Heart left ventricle (tissue), 16 donors: ENCODE results near the gene TMIGD3. TPM values are rescaled to one million over a fixed set of nuclear protein-coding genes. Genes with fewer than 3 reads are reported as not detected.

Experiments used
- ATAC-seq, 4 donors: fragments of 200-7000 bp; cut with Tn5 transposase; one replicate each; pipeline ENCODE4 v1.9.1; 2020 to 2022; ENCODE audit warnings: moderate library complexity in 4 of 4, mild to moderate bottlenecking in 3 of 4, moderate number of reproducible peaks in 1 of 4
- DNase-seq, 5 donors: peaks; one replicate each; pipeline ENCODE4 v3.0.0-alpha.2; 2020
- H3K27ac ChIP-seq, 12 donors: fragments of 200-600 bp; sonication (generic) in 4 of 12; one replicate each; pipeline versions ENCODE4 v1.5.0 to v1.8.0; 2016 to 2022; ENCODE audit warnings: mild to moderate bottlenecking in 2 of 12
- H3K27me3 ChIP-seq, 9 donors: fragments of 200-600 bp; sonication (generic) in 2 of 9; one replicate each; pipeline versions ENCODE4 v1.5.1 to v1.8.0; 2016 to 2022; ENCODE audit warnings: mild to moderate bottlenecking in 3 of 9
- H3K36me3 ChIP-seq, 9 donors: fragments of 200-600 bp; sonication (generic) in 2 of 9; one replicate each; pipeline versions ENCODE4 v1.5.0 to v1.8.0; 2018 to 2022; ENCODE audit warnings: mild to moderate bottlenecking in 2 of 9
- H3K4me1 ChIP-seq, 12 donors: fragments of 200-600 bp; sonication (generic) in 4 of 12; one replicate each; pipeline versions ENCODE4 v1.5.0 to v1.8.0; 2016 to 2022; ENCODE audit warnings: mild to moderate bottlenecking in 3 of 12
- H3K4me3 ChIP-seq, 12 donors: fragments of 200-600 bp; sonication (generic) in 4 of 12; one replicate each; pipeline versions ENCODE4 v1.5.0 to v1.8.0; 2017 to 2022; ENCODE audit warnings: mild to moderate bottlenecking in 9 of 12, moderate library complexity in 4 of 12
- H3K9me3 ChIP-seq, 12 donors: fragments of 200-600 bp; sonication (generic) in 4 of 12; one replicate each; pipeline versions ENCODE4 v1.5.0 to v1.8.0; 2016 to 2022; ENCODE audit warnings: mild to moderate bottlenecking in 1 of 12
- CTCF ChIP-seq, 12 donors: fragments of 200-600 bp; sonication (generic) in 4 of 12; IDR thresholded peaks; one replicate each; pipeline versions ENCODE4 v1.5.0 to v1.8.0; 2018 to 2022; ENCODE audit warnings: antibody characterized with exemption in 12 of 12, mild to moderate bottlenecking in 5 of 12
- POLR2A ChIP-seq, 2 donors: fragments of 450-650 bp; IDR thresholded peaks; one replicate each; pipeline ENCODE4 v1.6.1; 2017; ENCODE audit warnings: antibody characterized with exemption in 2 of 2, mild to moderate bottlenecking in 2 of 2, moderate library complexity in 2 of 2
- WGBS, 4 donors: extraction: QIAGEN DNeasy Blood & Tissue Kit in 2 of 4; methylation state at CpG; one replicate each; pipeline versions ENCODE4 v1.1.5 to v1.1.7; 2013 to 2018; 5-methylcytosine and 5-hydroxymethylcytosine counted together
- intact Hi-C, 10 donors: fragments of 100-400 bp; cut with DNase I; formaldehyde crosslinking; loops; one replicate each; pipeline versions ENCODE4 v1.11.1 to v1.14.2; 2022
- polyA plus RNA-seq, 2 donors: library from polyadenylated mRNA; stranded (reverse); fragments of 200-250 nt; gene quantifications; one replicate each; pipeline ENCODE4 v1.2.3, GENCODE V29; 2013
- total RNA-seq, 9 donors: library from RNA; depleted of rRNA in 2 of 9; stranded (reverse); fragments of >200 nt in 2 of 9; fragmentation: NEBNext Ultra II Directional in 3 of 9; extraction: Animal tissue kit (Norgen Biotek cat#: 25700) in 3 of 9; gene quantifications; one replicate each; pipeline versions ENCODE4 v1.1.0 to v1.2.4, GENCODE V29; 2016 to 2023
- donor health status: ischemic (EF 13 %, LVEDD 7.1; RV severe dilation, severe dysfunction).
- donor health status: healthy with polysubstance abuse.
- donor health status: DM: no; HTN: yes; CAD: no.
- donor health status: DM: no; HTN: no; CAD: no.
- donor health status: ischemic (EF 25% LVEDD 6.9; RV normal size, moderate dysfunction).
- donor health status: ischemic (EF 25% LVEDD 5.7; RV mildly dilated, moderate dysfunction).
- donor health status: healthy.
- donor health status: DM: yes; HTN: yes; CAD: no.
- donor health status: ischemic (EF 35%, LVEDD 5.7; RV mildly dilated, moderate dysfunction).
- donor health status: nonischemic (EF 11% LVEDD 7.7; RV severe dilation, severe dysfunction).
- donor health status: DM: yes; HTN: yes; CAD: no.
- donor health status: PGD.
- donor health status: ischemic (EF 29% LVEDD 5.4; RV normal size, mild dysfunction).
- donor health status: nonischemic (EF 23%, LVEDD 6.1; RV moderate dilation, normal function).

Gene TMIGD3
- total and polyA plus RNA-seq, 11 donors = 0.46 to 26.4 (median 1.4) TPM; not detected in 2

- Histone ChIP-seq H3K4me1 (peaks cover 5 to 46% (median 33%) of the 10 kb centered on the region in 12 donors), H3K9me3 (no peaks in the 10 kb centered on the region), H3K4me3 (peak overlapping the region in 6 of 12 donors; percentile 73 to 96 (median 88)), H3K36me3 (peaks cover 0 to 69% (median 58%) of the 10 kb centered on the region in 9 donors), H3K27me3 (no peaks in the 10 kb centered on the region), H3K27ac (no peak overlapping the region)
- ATAC-seq (no peak), DNase-seq (no peak)
- WGBS, 4 donors = 63 to 75% (median 67%) methylated on average over 4 of the region's 4 CpGs
- TF ChIP-seq POLR2A (IDR thresholded peaks at IDR 0.05) = no peak
- intact Hi-C loops = loop anchor here in 1 of 10 donors (5.0 kb wide), 1 partner anchor 305 kb away; the partner anchor contains the start of genes CEPT1 and DRAM2
Measured at GRCh38 chr1:111446967-111447892, 56.2 kb downstream of the TMIGD3 start.

DNA sequence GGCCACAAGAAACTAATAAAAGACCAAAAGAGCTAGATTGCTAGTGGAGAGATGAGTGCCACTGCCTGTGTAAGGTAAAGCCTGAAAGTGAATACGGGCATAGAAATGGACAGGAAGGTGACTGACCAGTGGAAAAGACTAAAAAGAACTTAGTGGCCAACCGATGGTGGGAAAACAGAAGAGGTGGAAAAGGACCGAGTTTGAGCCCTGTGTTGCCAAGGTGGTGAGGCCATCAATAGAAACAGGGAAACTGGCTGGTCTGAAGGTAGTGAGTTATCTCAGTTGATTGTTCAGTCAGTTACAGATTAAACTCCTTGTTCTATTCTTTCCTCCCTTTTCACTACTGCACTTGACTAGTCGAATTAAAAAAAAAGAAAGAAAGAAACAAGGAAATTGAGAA, 56.9 kb downstream of the TMIGD3 start:
- H3K9me3 ChIP-seq = no peaks in the 10 kb centered on the region
- peaks cover 5 to 44% (median 27%) of the 10 kb centered on the region in 12 donors for H3K4me1 ChIP-seq
- WGBS, 4 donors = 88 to 92% (median 90%) methylated on average over 4 of the region's 4 CpGs
- DNase-seq (no peak), ATAC-seq (no peak)
- no peak for TF ChIP-seq CTCF (IDR thresholded peaks at IDR 0.05)
- no peak for TF ChIP-seq POLR2A (IDR thresholded peaks at IDR 0.05)
- intact Hi-C loops = loop anchor here in 1 of 10 donors (5.0 kb wide), 1 partner anchor 304 kb away; the partner anchor contains the start of genes CEPT1 and DRAM2
- H3K36me3 ChIP-seq = peaks cover 0 to 69% (median 62%) of the 10 kb centered on the region in 9 donors
- H3K27me3 ChIP-seq = no peaks in the 10 kb centered on the region
- no peak overlapping the region for H3K4me3 ChIP-seq
- H3K27ac ChIP-seq = no peak overlapping the region

DNA sequence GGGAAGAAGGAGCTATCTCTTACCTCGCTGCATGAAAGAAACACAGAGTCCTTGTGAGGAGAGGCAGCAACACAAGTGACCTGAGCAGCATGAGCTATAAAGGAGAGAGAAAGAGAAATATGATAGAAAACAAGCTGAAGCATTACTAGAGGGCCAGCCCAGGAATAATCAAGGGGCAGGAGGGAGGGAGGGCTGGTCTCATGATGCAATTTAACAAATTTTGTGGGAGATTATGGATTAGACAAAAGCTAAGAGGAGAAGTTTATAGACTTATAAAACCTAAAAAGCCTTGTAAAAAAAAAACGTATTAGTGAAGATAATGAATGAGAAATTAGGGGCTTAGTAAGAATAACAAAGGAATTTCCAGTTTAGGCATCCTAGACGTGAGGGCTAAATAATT, 59.4 kb downstream of the TMIGD3 start:
- H3K27me3 ChIP-seq = no peaks in the 10 kb centered on the region
- WGBS, 4 donors = 66 to 89% (median 79%) methylated on average over 3 of the region's 3 CpGs
- ATAC-seq (no peak), DNase-seq (no peak)
- H3K4me1 ChIP-seq = peaks cover 0 to 27% (median 10%) of the 10 kb centered on the region in 12 donors
- TF ChIP-seq POLR2A (IDR thresholded peaks at IDR 0.05) (no peak), CTCF (IDR thresholded peaks at IDR 0.05) (no peak)
- H3K9me3 ChIP-seq = no peaks in the 10 kb centered on the region
- no peak overlapping the region for H3K27ac ChIP-seq
- peaks cover 0 to 84% (median 75%) of the 10 kb centered on the region in 9 donors for H3K36me3 ChIP-seq
- intact Hi-C loops = no loop called here
- no peak overlapping the region for H3K4me3 ChIP-seq

GRCh38 chr1:111442457-111442856, 61.0 kb downstream of the TMIGD3 start:
- Histone ChIP-seq H3K4me1 (peaks cover 0 to 16% (median 3%) of the 10 kb centered on the region in 12 donors), H3K9me3 (no peaks in the 10 kb centered on the region), H3K27ac (no peak overlapping the region), H3K36me3 (peaks cover 0 to 99% (median 91%) of the 10 kb centered on the region in 9 donors), H3K27me3 (no peaks in the 10 kb centered on the region), H3K4me3 (no peak overlapping the region)
- WGBS, 4 donors = 76 to 86% (median 83%) methylated on average over 4 of the region's 4 CpGs
- ATAC-seq (no peak), DNase-seq (no peak)
- TF ChIP-seq CTCF (IDR thresholded peaks at IDR 0.05) (no peak), POLR2A (IDR thresholded peaks at IDR 0.05) (no peak)
- intact Hi-C loops = no loop called here
